Neural progenitor cell (in vitro differentiated cells): ENCODE data around the gene IL1RAPL1. TPM values are rescaled to one million over a fixed set of nuclear protein-coding genes. Genes with fewer than 3 reads are reported as not detected.

ENCODE experiments used
- DNase-seq: peaks from one replicate; pipeline ENCODE4 v3.0.0-alpha.2; 2016; ENCODE audit warnings: low spot score
- H2AFZ ChIP-seq: fragments of 200-600 bp; sonication (generic); replicated peaks from 2 replicates; pipeline ENCODE4 v1.6.1; 2016; ENCODE audit warnings: antibody characterized with exemption
- H3F3A ChIP-seq: fragments of 200-600 bp; sonication (generic); 2 replicates; pipeline ENCODE4 v1.6.1; 2016; ENCODE audit warnings: antibody characterized with exemption, low read depth
- H3K27ac ChIP-seq: fragments of 200-600 bp; sonication (generic); 2 replicates; pipeline ENCODE4 v1.5.1; 2016; ENCODE audit warnings: mild to moderate bottlenecking
- H3K27me3 ChIP-seq: fragments of 200-600 bp; sonication (generic); 2 replicates; pipeline ENCODE4 v1.6.1; 2016; ENCODE audit warnings: mild to moderate bottlenecking, moderate library complexity
- H3K36me3 ChIP-seq: fragments of 200-600 bp; sonication (generic); 2 replicates; pipeline ENCODE4 v1.5.1; 2016
- H3K4me1 ChIP-seq: fragments of 200-600 bp; sonication (generic); 2 replicates; pipeline ENCODE4 v1.6.1; 2016; ENCODE audit warnings: mixed run types
- H3K4me2 ChIP-seq: fragments of 200-600 bp; sonication (generic); 2 replicates; pipeline ENCODE4 v1.6.1; 2016
- H3K4me3 ChIP-seq: fragments of 200-600 bp; sonication (generic); 2 replicates; pipeline ENCODE4 v1.5.1; 2016
- H3K79me2 ChIP-seq: fragments of 200-600 bp; sonication (generic); 2 replicates; pipeline ENCODE4 v1.6.1; 2016; ENCODE audit warnings: low read depth
- H3K9ac ChIP-seq: fragments of 200-600 bp; sonication (generic); 2 replicates; pipeline ENCODE4 v1.6.1; 2016
- H3K9me3 ChIP-seq: fragments of 200-600 bp; sonication (generic); 2 replicates; pipeline ENCODE4 v1.5.1; 2016; ENCODE audit warnings: low read depth
- H4K20me1 ChIP-seq: fragments of 200-600 bp; sonication (generic); 2 replicates; pipeline ENCODE4 v1.6.1; 2016; ENCODE audit warnings: low read depth
- H3K27ac Mint-ChIP-seq: 3 replicates; pipeline ENCODE4 v1.8.0; 2021; ENCODE audit warnings: mixed read lengths
- H3K27me3 Mint-ChIP-seq: 2 replicates; pipeline ENCODE4 v1.8.0; 2022; ENCODE audit warnings: low read depth, mild to moderate bottlenecking, inconsistent platforms, moderate library complexity, mixed read lengths; ENCODE audit not compliant: insufficient read depth
- H3K36me3 Mint-ChIP-seq: 3 replicates; pipeline ENCODE4 v1.8.0; 2021; ENCODE audit warnings: mixed read lengths
- H3K4me1 Mint-ChIP-seq: 3 replicates; pipeline ENCODE4 v1.8.0; 2021; ENCODE audit warnings: mixed read lengths
- H3K4me3 Mint-ChIP-seq: 3 replicates; pipeline ENCODE4 v1.8.0; 2021; ENCODE audit warnings: mild to moderate bottlenecking, moderate library complexity, mixed read lengths
- H3K9me3 Mint-ChIP-seq: 3 replicates; pipeline ENCODE4 v1.8.0; 2020; ENCODE audit warnings: mixed read lengths
- EZH2 ChIP-seq: fragments of 200-600 bp; sonication (generic); IDR thresholded peaks from 2 replicates; pipeline ENCODE4 v1.6.1; 2017; ENCODE audit warnings: antibody characterized with exemption, mild to moderate bottlenecking, moderate library complexity
- EZH2phosphoT487 ChIP-seq: fragments of 200-600 bp; sonication (generic); IDR thresholded peaks from 2 replicates; pipeline ENCODE4 v1.6.1; 2017; ENCODE audit warnings: antibody characterized with exemption
- total RNA-seq: library from RNA; depleted of rRNA; stranded (reverse); fragments of >200 nt; gene quantifications from 2 replicates; pipeline ENCODE4 v1.2.3, GENCODE V29; 2015; ENCODE audit warnings: low replicate concordance
- TF ChIP-seq, protein P1 (sequence below): fragments of 200-600 bp; sonication (generic); IDR thresholded peaks from 2 replicates; pipeline ENCODE4 v1.5.1; 2017; ENCODE audit warnings: antibody characterized with exemption, mild to moderate bottlenecking

The IL1RAPL1 gene
- total RNA-seq, 1 donor from 2014 or later, result 13.4 TPM

GRCh38 chrX:29143756-29144155 is 556.5 kb downstream of the IL1RAPL1 start:
- H3K9ac ChIP-seq, result no peak overlapping the region
- H3K4me1 ChIP-seq, result peaks cover 9% of the 10 kb centered on the region
- H3K36me3 ChIP-seq, result no peaks in the 10 kb centered on the region
- Mint-ChIP-seq H3K9me3 (peaks cover 4% of the 10 kb centered on the region), H3K27ac (no peak overlapping the region), H3K4me3 (no peak overlapping the region), H3K36me3 (no peaks in the 10 kb centered on the region), H3K27me3 (no peaks in the 10 kb centered on the region), H3K4me1 (peaks cover 10% of the 10 kb centered on the region)
- no peak overlapping the region for H3K27ac ChIP-seq
- no peaks in the 10 kb centered on the region for H4K20me1 ChIP-seq
- no peak overlapping the region for H3K4me3 ChIP-seq
- H3F3A ChIP-seq, result peaks cover 12% of the 10 kb centered on the region
- H3K4me2 ChIP-seq, result no peak overlapping the region
- TF ChIP-seq, protein P1, sequence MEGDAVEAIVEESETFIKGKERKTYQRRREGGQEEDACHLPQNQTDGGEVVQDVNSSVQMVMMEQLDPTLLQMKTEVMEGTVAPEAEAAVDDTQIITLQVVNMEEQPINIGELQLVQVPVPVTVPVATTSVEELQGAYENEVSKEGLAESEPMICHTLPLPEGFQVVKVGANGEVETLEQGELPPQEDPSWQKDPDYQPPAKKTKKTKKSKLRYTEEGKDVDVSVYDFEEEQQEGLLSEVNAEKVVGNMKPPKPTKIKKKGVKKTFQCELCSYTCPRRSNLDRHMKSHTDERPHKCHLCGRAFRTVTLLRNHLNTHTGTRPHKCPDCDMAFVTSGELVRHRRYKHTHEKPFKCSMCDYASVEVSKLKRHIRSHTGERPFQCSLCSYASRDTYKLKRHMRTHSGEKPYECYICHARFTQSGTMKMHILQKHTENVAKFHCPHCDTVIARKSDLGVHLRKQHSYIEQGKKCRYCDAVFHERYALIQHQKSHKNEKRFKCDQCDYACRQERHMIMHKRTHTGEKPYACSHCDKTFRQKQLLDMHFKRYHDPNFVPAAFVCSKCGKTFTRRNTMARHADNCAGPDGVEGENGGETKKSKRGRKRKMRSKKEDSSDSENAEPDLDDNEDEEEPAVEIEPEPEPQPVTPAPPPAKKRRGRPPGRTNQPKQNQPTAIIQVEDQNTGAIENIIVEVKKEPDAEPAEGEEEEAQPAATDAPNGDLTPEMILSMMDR, result no peak
- TF ChIP-seq EZH2phosphoT487 (no peak), EZH2 (no peak)
- H3K9me3 ChIP-seq, result no peaks in the 10 kb centered on the region
- H2AFZ ChIP-seq, result no peak overlapping the region
- no peak for DNase-seq
- no peaks in the 10 kb centered on the region for H3K27me3 ChIP-seq
- no peaks in the 10 kb centered on the region for H3K79me2 ChIP-seq

GRCh38 chrX:29145316-29145715 is 558.1 kb downstream of the IL1RAPL1 start:
- Histone ChIP-seq H3K4me1 (peaks cover 9% of the 10 kb centered on the region), H3K4me3 (no peak overlapping the region), H3K9ac (no peak overlapping the region), H2AFZ (no peak overlapping the region), H3F3A (peaks cover 12% of the 10 kb centered on the region), H3K27me3 (no peaks in the 10 kb centered on the region), H3K36me3 (no peaks in the 10 kb centered on the region), H3K4me2 (peak overlapping the region; percentile 27), H3K9me3 (no peaks in the 10 kb centered on the region), H3K79me2 (no peaks in the 10 kb centered on the region), H3K27ac (no peak overlapping the region), H4K20me1 (no peaks in the 10 kb centered on the region)
- H3K9me3 Mint-ChIP-seq, result peaks cover 4% of the 10 kb centered on the region
- no peaks in the 10 kb centered on the region for H3K27me3 Mint-ChIP-seq
- no peak overlapping the region for H3K27ac Mint-ChIP-seq
- H3K4me1 Mint-ChIP-seq, result peaks cover 10% of the 10 kb centered on the region
- no peak for TF ChIP-seq EZH2phosphoT487
- TF ChIP-seq EZH2, result no peak
- TF ChIP-seq, protein P1, result no peak
- no peak overlapping the region for H3K4me3 Mint-ChIP-seq
- DNase-seq, result no peak
- no peaks in the 10 kb centered on the region for H3K36me3 Mint-ChIP-seq

DNA sequence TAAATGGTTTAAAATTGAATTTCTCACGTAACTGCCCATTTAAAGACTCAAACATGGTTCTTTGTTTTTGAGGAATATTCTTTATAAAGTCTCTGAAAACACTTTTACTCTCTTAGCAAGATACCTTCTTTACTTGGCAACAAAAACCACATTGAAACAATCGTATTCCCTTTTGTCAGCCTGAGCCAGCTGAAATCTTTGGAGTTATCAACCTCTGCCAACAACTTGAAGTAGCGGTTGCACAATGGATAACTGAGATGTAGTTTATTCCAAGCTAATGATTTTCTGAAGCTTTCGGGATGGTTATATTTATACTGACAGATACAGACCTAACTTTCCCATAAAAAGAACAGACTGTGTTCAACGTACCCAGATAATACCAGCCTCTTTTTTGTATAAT is 561.3 kb downstream of the IL1RAPL1 start:
- no peaks in the 10 kb centered on the region for H3K36me3 Mint-ChIP-seq
- H3K27me3 Mint-ChIP-seq, result no peaks in the 10 kb centered on the region
- Histone ChIP-seq H3K4me3 (no peak overlapping the region), H3K36me3 (no peaks in the 10 kb centered on the region), H3K9me3 (peaks cover 4% of the 10 kb centered on the region), H3K27me3 (no peaks in the 10 kb centered on the region), H3K4me1 (peaks cover 9% of the 10 kb centered on the region), H4K20me1 (no peaks in the 10 kb centered on the region), H3K4me2 (no peak overlapping the region), H3F3A (peaks cover 12% of the 10 kb centered on the region), H2AFZ (no peak overlapping the region), H3K9ac (no peak overlapping the region), H3K27ac (no peak overlapping the region), H3K79me2 (no peaks in the 10 kb centered on the region)
- no peak overlapping the region for H3K27ac Mint-ChIP-seq
- H3K4me3 Mint-ChIP-seq, result no peak overlapping the region
- H3K4me1 Mint-ChIP-seq, result peaks cover 10% of the 10 kb centered on the region
- TF ChIP-seq EZH2 (no peak), EZH2phosphoT487 (no peak)
- TF ChIP-seq, protein P1, result no peak
- H3K9me3 Mint-ChIP-seq, result peaks cover 4% of the 10 kb centered on the region
- no peak for DNase-seq
